Measurements from ENCODE around the gene TNS1. TPM values are rescaled to one million over a fixed set of nuclear protein-coding genes. Genes with fewer than 3 reads are reported as not detected.

Gene TNS1
- total and polyA plus RNA-seq, 7 experiments from 2014 or later: 0.50 to 5.0 (median 0.81) TPM; not detected in 2

GRCh38 chr2:217994776-217995274 lies 8.0 kb downstream of the TNS1 start:
- ChIA-PET CTCF (no interaction called here), POLR2A (no interaction called here)
- Mint-ChIP-seq H3K36me3 (no peaks in the 10 kb centered on the region), H3K4me1 (peaks cover 0 to 2% (median 0%) of the 10 kb centered on the region in 7 donors), H3K27me3 (peaks cover 0 to 18% (median 8%) of the 10 kb centered on the region in 5 donors), H3K27ac (no peak overlapping the region), H3K9me3 (no peaks in the 10 kb centered on the region), H3K4me3 (no peak overlapping the region)
- DNase-seq (no peak), ATAC-seq (no peak)
- no peaks in the 10 kb centered on the region for H3K36me3 ChIP-seq (ENCODE audit: control insufficient read depth in 2 of 3, insufficient read depth in 3 of 3, low read length in 3 of 3)
- intact Hi-C loops (cut with micrococcal nuclease): no loop called here
- H3K27me3 ChIP-seq (ENCODE audit: control insufficient read depth in 2 of 2, insufficient read depth in 2 of 2, low read length in 2 of 2): no peaks in the 10 kb centered on the region
- H3K9me3 ChIP-seq (ENCODE audit: control insufficient read depth in 2 of 3, low read length in 3 of 3): no peaks in the 10 kb centered on the region
- H3K27ac ChIP-seq (ENCODE audit: low read depth, low read length): no peak overlapping the region
- H3K4me3 ChIP-seq (ENCODE audit: low read length): no peak overlapping the region
- H3K4me1 ChIP-seq (ENCODE audit: control insufficient read depth in 2 of 2, insufficient read depth in 2 of 2, low read length in 2 of 2): no peaks in the 10 kb centered on the region

DNA sequence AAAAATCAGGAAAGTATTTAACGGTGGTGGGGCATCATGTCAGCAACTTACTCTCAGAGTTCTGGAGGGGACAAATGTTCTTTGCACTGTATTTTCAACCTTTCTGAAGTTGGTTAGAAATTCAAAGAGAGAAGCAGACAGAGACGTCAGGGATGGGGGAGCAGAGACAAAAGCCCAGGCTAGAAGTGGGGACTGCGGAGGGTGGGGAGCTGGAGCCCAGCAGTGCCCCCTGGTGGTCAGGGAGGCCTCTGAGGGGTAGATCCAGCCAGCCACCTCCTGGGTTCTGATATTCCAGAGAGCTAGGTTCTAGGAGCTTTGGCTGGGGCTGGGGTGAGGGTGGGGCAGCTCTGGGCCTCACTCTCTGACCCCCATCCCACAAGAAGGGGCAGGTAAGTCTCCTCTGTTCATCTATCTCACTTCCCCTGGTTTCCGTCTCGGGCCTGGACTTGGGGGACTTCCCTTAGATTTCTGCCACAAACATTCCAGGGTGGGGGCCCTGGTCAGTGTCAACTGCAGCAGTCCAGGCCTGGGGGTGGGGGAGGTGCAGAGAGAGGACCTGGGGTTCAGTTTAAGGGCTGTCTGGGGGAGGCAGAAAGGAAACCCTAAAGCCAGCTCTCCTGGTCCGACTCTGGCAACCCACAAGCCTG lies 8.9 kb downstream of the TNS1 start:
- peaks cover 0 to 4% (median 2%) of the 10 kb centered on the region in 7 donors for H3K4me1 Mint-ChIP-seq
- intact Hi-C loops (cut with micrococcal nuclease): no loop called here

DNA sequence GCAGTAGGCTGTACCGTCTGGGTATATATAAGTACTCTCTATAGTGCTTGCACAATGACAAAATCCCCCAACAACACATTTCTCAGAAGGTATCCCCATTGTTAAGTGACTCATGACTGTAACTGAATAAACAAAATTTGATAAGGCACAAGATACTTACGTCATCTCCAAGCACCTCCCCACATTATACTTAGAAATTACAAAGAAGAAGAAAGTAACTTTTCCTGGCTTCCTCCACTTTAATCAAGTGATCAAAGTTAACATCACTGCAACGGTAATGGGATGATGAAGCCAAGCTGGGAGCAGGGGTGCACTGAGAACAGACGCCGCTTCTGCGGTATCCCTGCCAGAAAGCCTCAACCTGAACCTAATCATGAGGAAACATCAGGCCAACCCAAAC lies 9.7 kb downstream of the TNS1 start:
- no peak overlapping the region for H3K27ac Mint-ChIP-seq
- no peak for ATAC-seq
- H3K27me3 Mint-ChIP-seq: peaks cover 6 to 17% (median 11%) of the 10 kb centered on the region in 5 donors
- no peak overlapping the region for H3K4me3 Mint-ChIP-seq
- CTCF ChIA-PET: interaction anchor here (0.5 to 1.1 kb wide), 3 partner anchors 42 to 216 kb away, joined by 3 to 9 read pairs (median 3); no protein-coding TSS in a partner anchor
- Histone ChIP-seq H3K9me3 (ENCODE audit: control insufficient read depth in 2 of 3, low read length in 3 of 3) (no peaks in the 10 kb centered on the region), H3K4me3 (ENCODE audit: low read length) (no peak overlapping the region), H3K27me3 (ENCODE audit: control insufficient read depth in 2 of 2, insufficient read depth in 2 of 2, low read length in 2 of 2) (no peaks in the 10 kb centered on the region), H3K4me1 (ENCODE audit: control insufficient read depth in 2 of 2, insufficient read depth in 2 of 2, low read length in 2 of 2) (no peaks in the 10 kb centered on the region), H3K27ac (ENCODE audit: low read depth, low read length) (no peak overlapping the region), H3K36me3 (ENCODE audit: control insufficient read depth in 2 of 3, insufficient read depth in 3 of 3, low read length in 3 of 3) (no peaks in the 10 kb centered on the region)
- DNase-seq: no peak
- no peaks in the 10 kb centered on the region for H3K9me3 Mint-ChIP-seq
- intact Hi-C loops (cut with micrococcal nuclease): no loop called here
- no peaks in the 10 kb centered on the region for H3K36me3 Mint-ChIP-seq
- peaks cover 0 to 10% (median under 1%) of the 10 kb centered on the region in 7 donors for H3K4me1 Mint-ChIP-seq
- POLR2A ChIA-PET: no interaction called here

More for the DNA sequence above, 8.9 kb downstream of the TNS1 start:
- Mint-ChIP-seq H3K27me3 (peaks cover 2 to 20% (median 9%) of the 10 kb centered on the region in 5 donors), H3K4me3 (no peak overlapping the region), H3K9me3 (no peaks in the 10 kb centered on the region), H3K27ac (peak overlapping the region in 1 of 9 donors; percentile 44), H3K36me3 (no peaks in the 10 kb centered on the region)
- Histone ChIP-seq H3K4me3 (ENCODE audit: low read length) (no peak overlapping the region), H3K27ac (ENCODE audit: low read depth, low read length) (no peak overlapping the region), H3K9me3 (ENCODE audit: control insufficient read depth in 2 of 3, low read length in 3 of 3) (no peaks in the 10 kb centered on the region), H3K36me3 (ENCODE audit: control insufficient read depth in 2 of 3, insufficient read depth in 3 of 3, low read length in 3 of 3) (no peaks in the 10 kb centered on the region), H3K27me3 (ENCODE audit: control insufficient read depth in 2 of 2, insufficient read depth in 2 of 2, low read length in 2 of 2) (no peaks in the 10 kb centered on the region), H3K4me1 (ENCODE audit: control insufficient read depth in 2 of 2, insufficient read depth in 2 of 2, low read length in 2 of 2) (no peaks in the 10 kb centered on the region)
- DNase-seq: peak in 7 of 9 donors; percentile 20 to 61 (median 34)
- POLR2A ChIA-PET: no interaction called here
- ATAC-seq: peak; percentile 75
- CTCF ChIA-PET: interaction anchor here (0.5 to 1.1 kb wide), 3 partner anchors 41 to 217 kb away, joined by 3 to 9 read pairs (median 3); no protein-coding TSS in a partner anchor

- H3K27ac Mint-ChIP-seq: no peak overlapping the region
- no peaks in the 10 kb centered on the region for H3K9me3 ChIP-seq (ENCODE audit: control insufficient read depth in 2 of 3, low read length in 3 of 3)
- no peaks in the 10 kb centered on the region for H3K9me3 Mint-ChIP-seq
- no peak overlapping the region for H3K4me3 Mint-ChIP-seq
- peaks cover 6 to 13% (median 8%) of the 10 kb centered on the region in 5 donors for H3K27me3 Mint-ChIP-seq
- H3K4me1 ChIP-seq (ENCODE audit: control insufficient read depth in 2 of 2, insufficient read depth in 2 of 2, low read length in 2 of 2): no peaks in the 10 kb centered on the region
- H3K4me1 Mint-ChIP-seq: peaks cover 0 to 10% (median 0%) of the 10 kb centered on the region in 7 donors
- CTCF ChIA-PET: no interaction called here
- POLR2A ChIA-PET: no interaction called here
- H3K27ac ChIP-seq (ENCODE audit: low read depth, low read length): no peak overlapping the region
- no peak overlapping the region for H3K4me3 ChIP-seq (ENCODE audit: low read length)
- no peaks in the 10 kb centered on the region for H3K36me3 ChIP-seq (ENCODE audit: control insufficient read depth in 2 of 3, insufficient read depth in 3 of 3, low read length in 3 of 3)
- intact Hi-C loops (cut with micrococcal nuclease): loop anchor here in 1 of 2 donors (1.0 kb wide), 1 partner anchor 203 kb away; no protein-coding TSS in a partner anchor
- no peaks in the 10 kb centered on the region for H3K27me3 ChIP-seq (ENCODE audit: control insufficient read depth in 2 of 2, insufficient read depth in 2 of 2, low read length in 2 of 2)
- no peaks in the 10 kb centered on the region for H3K36me3 Mint-ChIP-seq
- no peak for DNase-seq
- ATAC-seq: no peak
Measured at GRCh38 chr2:217992061-217992460, 10.7 kb downstream of the TNS1 start.

- no peak for ATAC-seq
- Mint-ChIP-seq H3K9me3 (no peaks in the 10 kb centered on the region), H3K27ac (no peak overlapping the region), H3K36me3 (no peaks in the 10 kb centered on the region), H3K27me3 (peaks cover 6 to 13% (median 8%) of the 10 kb centered on the region in 5 donors), H3K4me3 (no peak overlapping the region), H3K4me1 (peaks cover 0 to 10% (median 0%) of the 10 kb centered on the region in 7 donors)
- Histone ChIP-seq H3K4me3 (ENCODE audit: low read length) (no peak overlapping the region), H3K27me3 (ENCODE audit: control insufficient read depth in 2 of 2, insufficient read depth in 2 of 2, low read length in 2 of 2) (no peaks in the 10 kb centered on the region), H3K9me3 (ENCODE audit: control insufficient read depth in 2 of 3, low read length in 3 of 3) (no peaks in the 10 kb centered on the region), H3K36me3 (ENCODE audit: control insufficient read depth in 2 of 3, insufficient read depth in 3 of 3, low read length in 3 of 3) (no peaks in the 10 kb centered on the region), H3K4me1 (ENCODE audit: control insufficient read depth in 2 of 2, insufficient read depth in 2 of 2, low read length in 2 of 2) (no peaks in the 10 kb centered on the region), H3K27ac (ENCODE audit: low read depth, low read length) (no peak overlapping the region)
- ChIA-PET POLR2A (interaction anchor here (0.6 kb wide), 1 partner anchor 977 kb away, joined by 4 read pairs; no protein-coding TSS in a partner anchor), CTCF (interaction anchor here (0.7 kb wide), 1 partner anchor 800 kb away, joined by 3 read pairs; no protein-coding TSS in a partner anchor)
- no peak for DNase-seq
- intact Hi-C loops (cut with micrococcal nuclease): no loop called here
Measured at GRCh38 chr2:217990791-217991465, 11.9 kb downstream of the TNS1 start.

DNA sequence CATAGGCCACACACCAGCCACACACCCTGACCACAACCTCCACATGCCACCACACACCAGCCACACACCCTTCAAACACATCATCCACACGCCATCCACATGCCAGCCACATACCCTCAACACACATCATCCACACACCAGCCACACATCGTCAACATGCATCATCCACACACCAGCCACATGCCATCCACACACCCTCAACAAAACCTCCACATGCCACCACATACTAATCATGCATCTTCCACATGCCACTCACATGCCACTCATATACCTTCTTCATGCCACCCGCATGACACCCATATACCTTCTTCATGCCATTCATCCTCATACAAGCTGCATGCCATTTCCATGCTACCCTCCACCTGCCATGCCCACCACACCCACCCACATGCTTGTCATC lies 12.4 kb downstream of the TNS1 start:
- Histone ChIP-seq H3K27ac (ENCODE audit: low read depth, low read length) (no peak overlapping the region), H3K4me1 (ENCODE audit: control insufficient read depth in 2 of 2, insufficient read depth in 2 of 2, low read length in 2 of 2) (no peaks in the 10 kb centered on the region), H3K4me3 (ENCODE audit: low read length) (no peak overlapping the region), H3K36me3 (ENCODE audit: control insufficient read depth in 2 of 3, insufficient read depth in 3 of 3, low read length in 3 of 3) (no peaks in the 10 kb centered on the region), H3K9me3 (ENCODE audit: control insufficient read depth in 2 of 3, low read length in 3 of 3) (no peaks in the 10 kb centered on the region), H3K27me3 (ENCODE audit: control insufficient read depth in 2 of 2, insufficient read depth in 2 of 2, low read length in 2 of 2) (no peaks in the 10 kb centered on the region)
- H3K4me1 Mint-ChIP-seq: peaks cover 0 to 10% (median 0%) of the 10 kb centered on the region in 7 donors
- no peak for ATAC-seq
- H3K27me3 Mint-ChIP-seq: peaks cover 6 to 13% (median 8%) of the 10 kb centered on the region in 5 donors
- no peaks in the 10 kb centered on the region for H3K36me3 Mint-ChIP-seq
- DNase-seq: no peak
- no peak overlapping the region for H3K4me3 Mint-ChIP-seq
- ChIA-PET CTCF (interaction anchor here (0.7 kb wide), 1 partner anchor 799 kb away, joined by 3 read pairs; no protein-coding TSS in a partner anchor), POLR2A (no interaction called here)
- intact Hi-C loops (cut with micrococcal nuclease): no loop called here
- H3K9me3 Mint-ChIP-seq: no peaks in the 10 kb centered on the region
- no peak overlapping the region for H3K27ac Mint-ChIP-seq
